ENCODE data around the gene CREG2.

Gene CREG2

DNA sequence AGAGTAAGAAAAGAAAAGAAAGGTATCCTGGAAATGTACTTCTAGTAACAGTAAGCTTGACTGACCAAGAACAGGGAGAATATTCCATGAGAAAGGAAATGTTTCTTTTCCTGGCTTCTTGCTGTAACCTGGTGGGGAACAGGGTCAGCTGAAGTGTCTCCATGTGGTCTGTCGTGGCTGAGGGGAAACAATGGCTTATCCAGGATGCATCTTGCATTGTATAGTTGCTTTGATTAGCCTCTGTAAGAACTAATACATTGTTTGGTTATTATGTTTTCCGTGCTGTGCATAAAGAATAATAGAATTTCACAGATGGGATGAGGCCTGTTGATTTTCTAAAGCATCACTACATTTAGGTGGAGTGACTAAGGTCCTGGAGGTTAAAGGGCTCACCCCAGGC is 4.9 kb downstream of the CREG2 start:
- TF ChIP-seq, protein P1, sequence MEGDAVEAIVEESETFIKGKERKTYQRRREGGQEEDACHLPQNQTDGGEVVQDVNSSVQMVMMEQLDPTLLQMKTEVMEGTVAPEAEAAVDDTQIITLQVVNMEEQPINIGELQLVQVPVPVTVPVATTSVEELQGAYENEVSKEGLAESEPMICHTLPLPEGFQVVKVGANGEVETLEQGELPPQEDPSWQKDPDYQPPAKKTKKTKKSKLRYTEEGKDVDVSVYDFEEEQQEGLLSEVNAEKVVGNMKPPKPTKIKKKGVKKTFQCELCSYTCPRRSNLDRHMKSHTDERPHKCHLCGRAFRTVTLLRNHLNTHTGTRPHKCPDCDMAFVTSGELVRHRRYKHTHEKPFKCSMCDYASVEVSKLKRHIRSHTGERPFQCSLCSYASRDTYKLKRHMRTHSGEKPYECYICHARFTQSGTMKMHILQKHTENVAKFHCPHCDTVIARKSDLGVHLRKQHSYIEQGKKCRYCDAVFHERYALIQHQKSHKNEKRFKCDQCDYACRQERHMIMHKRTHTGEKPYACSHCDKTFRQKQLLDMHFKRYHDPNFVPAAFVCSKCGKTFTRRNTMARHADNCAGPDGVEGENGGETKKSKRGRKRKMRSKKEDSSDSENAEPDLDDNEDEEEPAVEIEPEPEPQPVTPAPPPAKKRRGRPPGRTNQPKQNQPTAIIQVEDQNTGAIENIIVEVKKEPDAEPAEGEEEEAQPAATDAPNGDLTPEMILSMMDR (IDR thresholded peaks at IDR 0.05) = no peak

DNA sequence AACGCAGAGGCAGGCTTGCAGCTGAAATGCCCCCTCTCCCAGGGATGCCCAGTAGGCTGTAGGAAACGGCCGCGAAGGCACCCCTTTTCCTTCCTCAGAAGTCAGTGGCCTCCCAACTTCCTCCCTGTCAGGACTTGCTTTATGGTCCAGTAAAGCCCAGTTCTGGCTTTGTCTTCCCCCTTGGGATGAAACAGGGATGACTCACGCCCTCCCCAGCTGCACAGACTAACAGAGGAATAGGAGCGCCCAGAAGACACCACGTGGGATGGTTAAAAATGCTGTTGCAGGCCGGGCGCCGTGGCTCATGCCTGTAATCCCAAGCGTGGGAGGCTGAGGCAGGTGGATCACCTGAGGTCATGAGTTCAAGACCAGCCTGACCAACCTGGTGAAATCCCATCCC is 6.9 kb downstream of the CREG2 start:
- TF ChIP-seq, protein P1 (IDR thresholded peaks at IDR 0.05) = no peak

DNA sequence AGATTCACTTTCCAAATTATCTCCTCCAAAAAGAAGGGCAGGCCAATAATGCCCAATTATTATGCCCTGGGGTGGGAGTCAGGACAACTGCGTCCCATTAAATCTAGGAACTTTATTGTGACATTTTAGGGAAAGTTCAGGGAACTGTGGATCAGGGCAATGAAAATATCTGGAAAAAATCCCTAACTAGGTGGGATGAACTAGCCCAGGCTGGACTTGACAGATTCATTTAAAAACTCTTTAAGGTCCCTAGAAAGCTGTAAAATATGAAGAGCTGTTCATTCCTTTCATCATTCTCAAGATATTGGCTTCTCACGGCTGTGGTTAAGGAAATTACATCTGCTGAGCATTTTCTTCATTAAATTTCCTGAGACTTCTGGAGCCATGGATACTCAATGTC is 8.2 kb downstream of the CREG2 start:
- TF ChIP-seq, protein P1 (IDR thresholded peaks at IDR 0.05) = no peak

DNA sequence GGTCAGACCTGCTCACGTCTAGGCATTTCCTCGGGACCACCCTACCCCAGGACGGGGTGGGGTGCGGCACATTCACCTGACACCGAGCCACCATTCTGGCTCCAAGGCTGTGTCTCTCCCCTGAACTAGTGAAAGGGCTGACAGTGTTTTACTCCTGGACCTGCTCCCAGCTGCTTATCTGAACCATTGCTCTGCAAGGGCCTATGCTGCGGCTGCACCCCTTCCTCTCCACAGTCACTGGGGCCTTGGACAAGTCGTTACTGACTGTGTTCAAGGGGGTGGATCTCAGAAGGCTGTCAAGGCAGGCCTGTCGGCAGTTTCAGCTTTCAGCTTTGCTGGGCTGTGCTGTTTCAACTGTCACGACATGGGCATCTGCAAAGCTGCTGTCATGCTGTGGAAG is 11.7 kb downstream of the CREG2 start:
- TF ChIP-seq, protein P1 (IDR thresholded peaks at IDR 0.05) = no peak

DNA sequence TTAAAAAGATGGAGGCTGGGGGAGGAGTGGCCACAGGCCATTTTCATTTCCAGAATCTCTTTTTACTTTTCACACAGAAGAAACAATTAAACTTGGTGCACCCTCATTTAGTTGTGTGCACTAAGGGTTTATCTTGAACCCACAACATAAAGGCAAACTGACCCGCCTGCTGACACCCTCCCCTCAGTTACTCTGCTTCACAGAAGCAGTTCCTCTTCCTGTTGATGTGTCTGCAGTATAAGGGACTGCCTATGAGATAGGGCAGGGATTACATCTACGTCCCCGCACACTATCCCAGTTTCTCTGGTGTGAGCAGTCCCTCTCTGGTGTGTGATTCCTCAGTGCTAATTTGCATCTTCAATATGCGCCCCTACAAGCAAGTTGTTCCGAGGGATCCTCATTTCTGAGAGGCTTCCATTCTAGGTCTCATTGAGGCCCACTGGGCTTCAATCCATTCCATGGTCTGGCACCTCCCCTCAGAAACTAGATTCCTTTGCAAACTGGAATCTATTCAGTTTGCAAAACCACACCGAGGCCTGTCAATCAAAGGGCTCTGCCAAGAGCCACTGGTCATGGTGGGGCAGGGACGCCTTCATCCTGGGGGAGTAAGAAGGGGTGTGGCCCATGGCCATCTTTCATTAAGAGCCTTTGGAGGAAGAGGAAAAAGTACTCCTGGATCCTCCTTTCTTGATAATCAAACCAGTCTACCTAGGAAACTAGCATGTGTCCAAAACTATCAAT is 12.3 kb downstream of the CREG2 start:
- TF ChIP-seq, protein P1 (IDR thresholded peaks at IDR 0.05) = no peak

DNA sequence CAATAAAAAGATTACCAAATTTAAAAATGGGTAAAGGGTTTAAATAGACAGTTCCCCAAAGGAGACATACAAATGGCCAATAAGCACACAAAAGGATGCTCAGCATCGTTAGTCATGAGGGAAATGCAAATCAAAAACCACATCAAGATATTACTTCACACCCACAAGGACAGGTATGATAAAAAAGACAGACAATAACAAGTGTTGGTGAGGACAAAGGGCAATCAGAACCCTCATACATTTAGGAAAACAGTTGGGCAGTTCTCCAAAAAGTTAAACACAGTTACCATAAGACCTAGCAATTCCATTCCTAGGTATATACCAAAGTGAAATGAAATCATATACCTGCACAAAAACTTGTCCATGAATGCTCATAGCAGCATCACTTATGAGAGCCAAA is 14.5 kb downstream of the CREG2 start:
- TF ChIP-seq, protein P1 (IDR thresholded peaks at IDR 0.05) = no peak

DNA sequence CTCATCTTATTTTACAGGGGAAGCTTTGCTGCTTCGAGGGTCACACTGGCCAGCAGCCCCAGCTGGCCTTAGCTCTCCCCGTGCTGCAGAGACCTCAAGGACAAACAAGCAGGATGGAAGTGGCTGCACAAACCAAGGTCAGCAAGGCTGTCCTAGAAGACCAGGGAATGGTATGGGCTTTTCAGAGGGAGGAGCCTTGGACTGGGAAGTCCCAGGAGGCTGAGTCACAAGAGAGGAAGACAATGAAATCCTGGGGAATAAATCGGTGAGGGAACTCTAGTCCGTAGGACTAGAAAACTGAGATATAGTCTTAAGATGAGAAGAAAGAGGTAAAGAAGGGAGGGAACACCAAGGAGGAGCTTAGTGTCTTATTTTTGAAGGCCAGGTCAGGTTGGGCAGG is 15.7 kb downstream of the CREG2 start:
- TF ChIP-seq, protein P1 (IDR thresholded peaks at IDR 0.05) = no peak

DNA sequence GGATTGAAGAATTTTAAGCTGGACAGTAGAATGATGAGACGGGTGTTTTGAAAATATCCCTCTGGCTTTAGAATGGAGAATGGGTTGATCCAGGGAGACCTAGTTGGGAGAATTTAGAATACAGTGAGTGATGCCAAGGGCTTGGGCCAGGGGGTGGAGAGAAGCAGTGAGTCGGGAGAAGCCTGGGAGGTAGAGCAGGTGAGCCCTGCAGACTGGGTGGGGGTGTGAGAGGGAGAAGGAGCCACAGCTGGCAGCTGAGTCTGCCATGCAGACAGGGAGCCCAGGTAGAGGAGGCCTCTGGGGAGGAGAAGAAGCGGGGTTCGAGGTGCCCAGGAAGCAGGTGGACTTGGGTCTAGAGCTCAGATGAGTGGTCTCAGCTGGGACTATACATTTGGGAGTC is 18.2 kb downstream of the CREG2 start:
- TF ChIP-seq, protein P1 (IDR thresholded peaks at IDR 0.05) = no peak

All from LNCAP (cell line).